Panc1 (cell line): ENCODE results near the gene TAC3. TPM values are rescaled to one million over a fixed set of nuclear protein-coding genes. Genes with fewer than 3 reads are reported as not detected.

ENCODE experiments used
- ATAC-seq: fragments of 200-7000 bp; cut with Tn5 transposase; 2 replicates; pipeline ENCODE4 v1.9.1; 2020; ENCODE audit warnings: mild to moderate bottlenecking, moderate library complexity
- BruUV-seq: library from RNA; stranded (reverse); fragments of 400-500 nt; replicated peaks from 2 replicates; lab custom pipeline; 2021; lab: Mats Ljungman, UMichigan
- CTCF ChIA-PET: fragments of 300-600 bp; sonication (Branson Sonifier 250); formaldehyde crosslinking; loops from one replicate; lab custom pipeline; 2022; ENCODE audit warnings: antibody characterized with exemption; lab: Charles Lee
- POLR2A ChIA-PET: fragments of 300-600 bp; sonication (Branson Sonifier 250); formaldehyde crosslinking; loops from one replicate; lab custom pipeline; 2022; ENCODE audit warnings: antibody characterized with exemption; lab: Charles Lee
- DNase-seq: peaks from one replicate; pipeline ENCODE4 v3.0.0-alpha.2; 2010; ENCODE audit warnings: low read depth, low spot score
- H3K27ac ChIP-seq: 2 replicates; pipeline ENCODE4 v1.5.1; 2011; ENCODE audit warnings: mild to moderate bottlenecking, low read length, inconsistent platforms
- H3K27me3 ChIP-seq: fragments of 200-500 bp; sonication (Bioruptor generic); 2 replicates; pipeline ENCODE4 v1.6.0; 2014; ENCODE audit warnings: low read length, inconsistent platforms; ENCODE audit not compliant: control insufficient read depth, insufficient read depth
- H3K36me3 ChIP-seq: fragments of 200-500 bp; sonication (Bioruptor generic); 2 replicates; pipeline ENCODE4 v1.5.1; 2014; ENCODE audit warnings: inconsistent platforms, mild to moderate bottlenecking, low read length, moderate library complexity; ENCODE audit not compliant: control insufficient read depth, insufficient read depth
- H3K4me1 ChIP-seq: 2 replicates; pipeline ENCODE4 v1.5.1; 2011; ENCODE audit warnings: inconsistent platforms, mild to moderate bottlenecking, low read length, moderate library complexity; ENCODE audit not compliant: control insufficient read depth, insufficient read depth
- H3K4me3 ChIP-seq, 2 experiments: 2 replicates each; pipeline ENCODE4 v1.5.1; 2011 to 2012; ENCODE audit warnings: low read depth in 2 of 2, low read length in 2 of 2, mild to moderate bottlenecking in 2 of 2, inconsistent platforms in 1 of 2, moderate library complexity in 1 of 2
- H3K9me3 ChIP-seq: fragments of 200-500 bp; sonication (Bioruptor generic); 2 replicates; pipeline ENCODE4 v1.5.1; 2014; ENCODE audit warnings: low read depth, mild to moderate bottlenecking, inconsistent platforms, low read length, moderate library complexity; ENCODE audit not compliant: control insufficient read depth, insufficient read depth
- CTCF ChIP-seq: fragments of 450-650 bp; IDR thresholded peaks from 2 replicates; pipeline ENCODE4 v1.5.1; 2017; ENCODE audit warnings: mild to moderate bottlenecking
- POLR2AphosphoS5 ChIP-seq: IDR thresholded peaks from 2 replicates; pipeline ENCODE4 v1.6.1; 2012; ENCODE audit warnings: mild to moderate bottlenecking, low read depth, low read length, moderate library complexity
- REST ChIP-seq, 2 experiments: IDR thresholded peaks; 2 replicates each; pipeline ENCODE4 v1.6.1; 2011 to 2012; ENCODE audit warnings: low read depth in 2 of 2, control low read depth in 1 of 2, low read length in 1 of 2, mild to moderate bottlenecking in 1 of 2, moderate library complexity in 1 of 2; ENCODE audit not compliant: insufficient read depth in 1 of 2
- SIN3A ChIP-seq: IDR thresholded peaks from 2 replicates; pipeline ENCODE4 v1.6.1; 2012; ENCODE audit warnings: low read depth, mild to moderate bottlenecking, low read length, moderate library complexity, borderline replicate concordance; ENCODE audit not compliant: insufficient read depth
- TCF7L2 ChIP-seq: IDR thresholded peaks from 2 replicates; pipeline ENCODE4 v1.6.1; 2011; ENCODE audit warnings: mild to moderate bottlenecking, low read depth, low read length, inconsistent platforms
- in situ Hi-C: cut with HindIII; loops from 2 replicates; pipeline ENCODE4 v1.10.0; 2016; ENCODE audit warnings: low sequenced_read_pairs, low pct_unique_long_range_greater_than_20kb
- intact Hi-C: fragments of 100-400 bp; cut with micrococcal nuclease; formaldehyde crosslinking; loops from one replicate; pipeline ENCODE4 v1.10.0; 2022; ENCODE audit not compliant: unreplicated experiment
- total RNA-seq: library from RNA; stranded (reverse); gene quantifications from one replicate; pipeline ENCODE4 v1.2.1, GENCODE V29; 2021; ENCODE audit not compliant: unreplicated experiment

TAC3 gene
- total RNA-seq, 1 experiment from 2014 or later, result not detected

GRCh38 chr12:57033431-57033830 lies 17.1 kb upstream of the TAC3 start:
- CTCF ChIA-PET, result interaction anchor here (0.6 kb wide), 1 partner anchor 94 kb away, joined by 4 read pairs; no protein-coding TSS in a partner anchor
- H3K9me3 ChIP-seq, result no peaks in the 10 kb centered on the region
- H3K36me3 ChIP-seq, result no peaks in the 10 kb centered on the region
- POLR2A ChIA-PET, result no interaction called here
- BruUV-seq, result no TSS peak
- H3K27me3 ChIP-seq, result no peaks in the 10 kb centered on the region
- TF ChIP-seq TCF7L2, result no peak
- TF ChIP-seq SIN3A, result no peak
- TF ChIP-seq CTCF, result no peak
- no peak for TF ChIP-seq REST (IDR thresholded peaks at IDR 0.05; ENCODE audit: insufficient read depth in 1 of 2, low read depth in 2 of 2, low read length in 1 of 2)
- no peak for TF ChIP-seq POLR2AphosphoS5
- no peak overlapping the region for H3K27ac ChIP-seq
- intact Hi-C loops, result no loop called here
- no peak overlapping the region for H3K4me3 ChIP-seq
- DNase-seq (no peak), ATAC-seq (no peak)
- H3K4me1 ChIP-seq, result no peaks in the 10 kb centered on the region
- in situ Hi-C loops, result no loop called here

GRCh38 chr12:57031789-57032188 lies 15.5 kb upstream of the TAC3 start:
- Histone ChIP-seq H3K9me3 (no peaks in the 10 kb centered on the region), H3K27me3 (no peaks in the 10 kb centered on the region), H3K4me1 (no peaks in the 10 kb centered on the region), H3K36me3 (no peaks in the 10 kb centered on the region), H3K27ac (no peak overlapping the region), H3K4me3 (no peak overlapping the region)
- ChIA-PET CTCF (no interaction called here), POLR2A (no interaction called here)
- no TSS peak for BruUV-seq
- in situ Hi-C loops (no loop called here), intact Hi-C loops (no loop called here)
- DNase-seq (no peak), ATAC-seq (no peak)
- TF ChIP-seq TCF7L2 (no peak), SIN3A (no peak), POLR2AphosphoS5 (no peak), REST (IDR thresholded peaks at IDR 0.05; ENCODE audit: insufficient read depth in 1 of 2, low read depth in 2 of 2, low read length in 1 of 2) (no peak), CTCF (no peak)
